ENCODE measurements around the gene PDE8B.

PDE8B gene

GRCh38 chr5:77285251-77285841, 74.9 kb downstream of the PDE8B start:
- no peak for DNase-seq

GRCh38 chr5:77292026-77292757, 81.7 kb downstream of the PDE8B start:
- DNase-seq, result peak in 11 of 56 donors; percentile 7 to 51 (median 25)

- DNase-seq, result no peak
Observed at GRCh38 chr5:77294185-77294584, 83.7 kb downstream of the PDE8B start.

- DNase-seq, result no peak
Observed at GRCh38 chr5:77295863-77296378, 85.4 kb downstream of the PDE8B start.

GRCh38 chr5:77298146-77298545, 87.7 kb downstream of the PDE8B start:
- no peak for DNase-seq

- DNase-seq, result no peak
Observed at GRCh38 chr5:77300451-77300850, 90.0 kb downstream of the PDE8B start.

GRCh38 chr5:77301447-77301883, 91.0 kb downstream of the PDE8B start:
- no peak for DNase-seq

- no peak for DNase-seq
Observed at GRCh38 chr5:77302247-77302646, 91.8 kb downstream of the PDE8B start.

- no peak for DNase-seq
Observed at GRCh38 chr5:77302653-77303052, 92.2 kb downstream of the PDE8B start.

GRCh38 chr5:77304388-77304787, 93.9 kb downstream of the PDE8B start:
- no peak for DNase-seq

- DNase-seq, result no peak
Observed at GRCh38 chr5:77305222-77305846, 94.9 kb downstream of the PDE8B start.

- no peak for DNase-seq
Observed at GRCh38 chr5:77305956-77306355, 95.5 kb downstream of the PDE8B start.

- no peak for DNase-seq
Observed at GRCh38 chr5:77306531-77306930, 96.1 kb downstream of the PDE8B start.

- no peak for DNase-seq
Observed at GRCh38 chr5:77308154-77308960, 97.9 kb downstream of the PDE8B start.

- no peak for DNase-seq
Observed at GRCh38 chr5:77309140-77309539, 98.7 kb downstream of the PDE8B start.

GRCh38 chr5:77310494-77311213, 100.2 kb downstream of the PDE8B start:
- no peak for DNase-seq

- DNase-seq, result no peak
Observed at GRCh38 chr5:77311214-77311571, 100.7 kb downstream of the PDE8B start.

GRCh38 chr5:77312413-77312812, 101.9 kb downstream of the PDE8B start:
- no peak for DNase-seq

GRCh38 chr5:77316871-77317661, 106.6 kb downstream of the PDE8B start:
- DNase-seq, result no peak

- DNase-seq, result no peak
Observed at GRCh38 chr5:77318060-77318459, 107.6 kb downstream of the PDE8B start.

Data from amygdala (tissue), 56 donors.